ENCODE results near the gene RAB5A. TPM values are rescaled to one million over a fixed set of nuclear protein-coding genes. Genes with fewer than 3 reads are reported as not detected.
A peak's percentile ranks its signal among the peaks of the same experiment; 100 is the strongest.

Gene RAB5A
- polyA plus RNA-seq, 1 of the 3 experiments (the other 2 are of a cell fraction): 31.0 TPM

DNA sequence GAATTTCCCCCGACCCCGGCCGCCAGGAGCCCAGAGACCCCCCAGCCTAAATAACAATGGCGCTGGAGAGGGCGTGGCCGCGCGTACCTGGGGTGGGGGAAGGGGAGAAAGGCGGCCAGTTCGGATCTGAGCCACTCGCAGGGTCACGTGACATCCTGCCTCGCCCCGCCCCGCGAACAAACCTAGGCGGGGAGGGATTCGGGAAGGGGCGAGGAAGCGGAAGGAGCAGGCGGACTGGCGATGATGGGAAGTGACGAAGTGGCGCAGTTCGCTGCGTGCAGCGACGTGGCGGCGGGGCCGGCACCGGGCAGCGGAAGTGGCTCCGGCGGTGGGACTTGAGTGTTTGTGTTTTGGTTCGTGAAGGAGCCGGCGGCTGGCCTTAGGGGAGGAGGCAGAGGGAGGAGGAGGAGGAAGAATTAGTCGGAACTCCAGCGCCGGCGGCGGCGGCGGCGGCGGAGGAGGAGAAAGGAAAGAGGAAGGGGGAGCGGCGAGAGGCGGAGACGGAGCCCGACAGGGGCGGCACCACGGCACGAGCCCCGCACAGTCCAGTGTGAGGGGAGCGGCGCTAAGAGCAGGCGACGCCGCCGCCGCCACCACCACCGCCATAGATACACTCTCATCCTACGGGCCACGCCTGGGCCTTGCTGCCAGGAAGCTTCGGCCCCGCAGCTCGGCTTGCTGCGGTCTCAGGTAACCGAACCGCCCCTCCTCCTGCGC lies at the start of gene RAB5A (continued):
- TF ChIP-seq, protein P1, sequence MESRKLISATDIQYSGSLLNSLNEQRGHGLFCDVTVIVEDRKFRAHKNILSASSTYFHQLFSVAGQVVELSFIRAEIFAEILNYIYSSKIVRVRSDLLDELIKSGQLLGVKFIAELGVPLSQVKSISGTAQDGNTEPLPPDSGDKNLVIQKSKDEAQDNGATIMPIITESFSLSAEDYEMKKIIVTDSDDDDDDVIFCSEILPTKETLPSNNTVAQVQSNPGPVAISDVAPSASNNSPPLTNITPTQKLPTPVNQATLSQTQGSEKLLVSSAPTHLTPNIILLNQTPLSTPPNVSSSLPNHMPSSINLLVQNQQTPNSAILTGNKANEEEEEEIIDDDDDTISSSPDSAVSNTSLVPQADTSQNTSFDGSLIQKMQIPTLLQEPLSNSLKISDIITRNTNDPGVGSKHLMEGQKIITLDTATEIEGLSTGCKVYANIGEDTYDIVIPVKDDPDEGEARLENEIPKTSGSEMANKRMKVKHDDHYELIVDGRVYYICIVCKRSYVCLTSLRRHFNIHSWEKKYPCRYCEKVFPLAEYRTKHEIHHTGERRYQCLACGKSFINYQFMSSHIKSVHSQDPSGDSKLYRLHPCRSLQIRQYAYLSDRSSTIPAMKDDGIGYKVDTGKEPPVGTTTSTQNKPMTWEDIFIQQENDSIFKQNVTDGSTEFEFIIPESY (IDR thresholded peaks at IDR 0.05; ENCODE audit: borderline replicate concordance, low read depth): no peak
- peak; percentile 93 for TF ChIP-seq ELF1 (IDR thresholded peaks at IDR 0.05)
- no peak for TF ChIP-seq RAD21 (IDR thresholded peaks at IDR 0.05; ENCODE audit: low read length)
- TF ChIP-seq, protein P2, sequence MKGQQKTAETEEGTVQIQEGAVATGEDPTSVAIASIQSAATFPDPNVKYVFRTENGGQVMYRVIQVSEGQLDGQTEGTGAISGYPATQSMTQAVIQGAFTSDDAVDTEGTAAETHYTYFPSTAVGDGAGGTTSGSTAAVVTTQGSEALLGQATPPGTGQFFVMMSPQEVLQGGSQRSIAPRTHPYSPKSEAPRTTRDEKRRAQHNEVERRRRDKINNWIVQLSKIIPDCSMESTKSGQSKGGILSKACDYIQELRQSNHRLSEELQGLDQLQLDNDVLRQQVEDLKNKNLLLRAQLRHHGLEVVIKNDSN (IDR thresholded peaks at IDR 0.05; ENCODE audit: borderline replicate concordance, low read depth): peak; percentile 96
- no peak for TF ChIP-seq MEF2A (IDR thresholded peaks at IDR 0.05; ENCODE audit: borderline replicate concordance, low read depth)
- peak; percentile 65; the same call in 1 of the 2 replicates for TF ChIP-seq TAF1 (IDR thresholded peaks at IDR 0.05; ENCODE audit: borderline replicate concordance, low read depth, low read length)
- no peak for TF ChIP-seq RXRA (IDR thresholded peaks at IDR 0.05; ENCODE audit: borderline replicate concordance, low read depth)
- peak; percentile 36 for TF ChIP-seq NRF1 (IDR thresholded peaks at IDR 0.05; ENCODE audit: low read depth, low read length)
- no peak for TF ChIP-seq RCOR1 (IDR thresholded peaks at IDR 0.05; ENCODE audit: low read length)
- TF ChIP-seq FOXJ3 (CRISPR knock-in tag; IDR thresholded peaks at IDR 0.05): no peak
- TF ChIP-seq FOSL2 (IDR thresholded peaks at IDR 0.05; ENCODE audit: borderline replicate concordance, low read depth): no peak
- TF ChIP-seq EZH2phosphoT487 (IDR thresholded peaks at IDR 0.05; ENCODE audit: borderline replicate concordance, low read depth): no peak

DNA sequence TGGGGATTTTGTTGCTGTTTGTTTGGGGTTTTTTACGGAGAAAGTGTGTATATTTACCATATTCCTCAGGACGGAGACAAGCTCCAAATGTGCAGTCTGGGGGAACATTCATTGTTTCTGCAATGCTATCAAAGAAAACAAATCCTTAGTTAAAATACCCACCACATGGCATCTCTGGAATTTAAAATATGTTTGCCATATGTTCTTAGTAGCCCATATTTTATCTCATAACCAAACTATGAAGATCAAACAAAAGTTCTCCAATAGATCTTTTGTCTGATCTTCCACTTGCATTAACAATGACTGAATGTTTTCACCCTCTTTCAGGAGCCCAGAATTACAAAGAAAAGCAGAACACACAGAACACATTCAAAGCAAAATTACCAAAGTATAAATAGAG lies 48.2 kb upstream of the RAB5A start:
- peak overlapping the region; percentile 34; the same call in 1 of the 2 replicates for H3K4me2 ChIP-seq

More for the DNA sequence above, 48.2 kb upstream of the RAB5A start:
- H3K79me2 ChIP-seq (ENCODE audit: insufficient read depth): no peaks in the 10 kb centered on the region
- no peak overlapping the region; a peak in 1 of 4 replicates for H3K4me3 ChIP-seq (ENCODE audit: low read depth in 2 of 2, low read length in 1 of 2)
- no peaks in the 10 kb centered on the region for H3K9me3 ChIP-seq
- ChIA-PET POLR2A (no interaction called here), CTCF (interaction anchor here (0.7 kb wide), 1 partner anchor 31 kb away, joined by 3 read pairs; no protein-coding TSS in a partner anchor)
- DNase-seq: no peak
- peak overlapping the region; percentile 27; the same call in 1 of the 2 replicates for H3K9ac ChIP-seq
- H3K36me3 ChIP-seq (replicated peaks in 1 of 2; ENCODE audit: control insufficient read depth in 1 of 2, insufficient read depth in 2 of 2, low read length in 1 of 2): no peaks in the 10 kb centered on the region
- peak overlapping the region in 1 of 2 experiments; percentile 54; a peak in 3 of 4 replicates for H3K27ac ChIP-seq (ENCODE audit: low read depth in 2 of 2, low read length in 1 of 2)
- H2AFZ ChIP-seq (ENCODE audit: low read depth): peak overlapping the region; percentile 56
- 46% methylated on average over 2 of the region's 2 CpGs for WGBS (ENCODE audit: low lambda C conversion rate)
- no peaks in the 10 kb centered on the region for H3K27me3 ChIP-seq (ENCODE audit: insufficient read depth)
- H3K4me1 ChIP-seq (ENCODE audit: control insufficient read depth in 1 of 2, insufficient read depth in 2 of 2, low read depth in 1 of 2, low read length in 1 of 2): peaks cover 0 to 16% of the 10 kb centered on the region in 2 experiments; a peak in 1 of 4 replicates
- TF ChIP-seq JUND (IDR thresholded peaks at IDR 0.05) (peak; percentile 32; the same call in 1 of the 2 replicates), RXRA (IDR thresholded peaks at IDR 0.05; ENCODE audit: borderline replicate concordance, low read depth) (no peak), EP300 (IDR thresholded peaks at IDR 0.05; ENCODE audit: borderline replicate concordance in 1 of 2, low read depth in 1 of 2, low read length in 1 of 2) (peak in 1 of 2 experiments; percentile 37; a peak in 1 of 4 replicates), GABPA (IDR thresholded peaks at IDR 0.05; ENCODE audit: low read depth) (no peak), TCF12 (IDR thresholded peaks at IDR 0.05) (peak; percentile 81), TEAD4 (IDR thresholded peaks at IDR 0.05; ENCODE audit: borderline replicate concordance, insufficient read depth) (peak; percentile 61; the same call in 1 of the 2 replicates), FOXM1 (IDR thresholded peaks at IDR 0.05; ENCODE audit: low read depth) (no peak)
- no peaks in the 10 kb centered on the region for H4K20me1 ChIP-seq (ENCODE audit: insufficient read depth)
- peaks cover 4% of the 10 kb centered on the region for H3F3A ChIP-seq (replicated peaks; ENCODE audit: insufficient read depth)
- no peaks in the 10 kb centered on the region for H3K9me2 ChIP-seq

Data from SK-N-SH (cell line).